Measurements from ENCODE around the gene RASGRP2.

DNA sequence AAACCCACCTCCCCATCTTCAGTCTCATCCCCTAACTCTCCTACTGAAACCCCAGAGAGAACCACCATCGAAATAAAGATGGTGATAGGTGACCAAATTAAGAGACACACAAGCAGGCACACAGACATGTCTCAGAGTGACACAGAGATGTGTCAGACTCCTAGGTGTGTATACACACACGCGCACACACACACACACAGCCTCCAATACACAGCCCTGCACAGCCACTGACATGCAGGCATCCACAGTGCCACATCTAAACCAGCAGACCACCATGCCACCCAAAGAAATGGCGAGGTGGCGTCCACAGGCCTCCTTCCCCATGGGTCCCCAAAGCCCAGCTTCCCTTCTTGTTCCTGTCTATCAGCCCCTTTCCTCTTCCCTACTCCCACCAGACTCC, 48.4 kb downstream of the RASGRP2 start:
- TF ChIP-seq POLR2A (IDR thresholded peaks at IDR 0.05; ENCODE audit: low read depth) (no peak), POLR2AphosphoS5 (IDR thresholded peaks at IDR 0.05) (no peak)
- TF ChIP-seq, protein P1, sequence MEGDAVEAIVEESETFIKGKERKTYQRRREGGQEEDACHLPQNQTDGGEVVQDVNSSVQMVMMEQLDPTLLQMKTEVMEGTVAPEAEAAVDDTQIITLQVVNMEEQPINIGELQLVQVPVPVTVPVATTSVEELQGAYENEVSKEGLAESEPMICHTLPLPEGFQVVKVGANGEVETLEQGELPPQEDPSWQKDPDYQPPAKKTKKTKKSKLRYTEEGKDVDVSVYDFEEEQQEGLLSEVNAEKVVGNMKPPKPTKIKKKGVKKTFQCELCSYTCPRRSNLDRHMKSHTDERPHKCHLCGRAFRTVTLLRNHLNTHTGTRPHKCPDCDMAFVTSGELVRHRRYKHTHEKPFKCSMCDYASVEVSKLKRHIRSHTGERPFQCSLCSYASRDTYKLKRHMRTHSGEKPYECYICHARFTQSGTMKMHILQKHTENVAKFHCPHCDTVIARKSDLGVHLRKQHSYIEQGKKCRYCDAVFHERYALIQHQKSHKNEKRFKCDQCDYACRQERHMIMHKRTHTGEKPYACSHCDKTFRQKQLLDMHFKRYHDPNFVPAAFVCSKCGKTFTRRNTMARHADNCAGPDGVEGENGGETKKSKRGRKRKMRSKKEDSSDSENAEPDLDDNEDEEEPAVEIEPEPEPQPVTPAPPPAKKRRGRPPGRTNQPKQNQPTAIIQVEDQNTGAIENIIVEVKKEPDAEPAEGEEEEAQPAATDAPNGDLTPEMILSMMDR (IDR thresholded peaks at IDR 0.05) = no peak

Data from esophagus muscularis mucosa (tissue), 3 donors.